GM23248 (cell line): ENCODE data around the gene IFFO2. TPM values are rescaled to one million over a fixed set of nuclear protein-coding genes. Genes with fewer than 3 reads are reported as not detected.
A peak's percentile ranks its signal among the peaks of the same experiment; 100 is the strongest.

ENCODE experiments used
- DNase-seq: peaks from one replicate; pipeline ENCODE4 v3.0.0-alpha.2; 2015
- H2AFZ ChIP-seq: fragments of 200-600 bp; sonication (generic); 2 replicates; pipeline ENCODE4 v1.6.1; 2016; ENCODE audit warnings: antibody characterized with exemption
- H3F3A ChIP-seq: fragments of 200-600 bp; sonication (generic); 2 replicates; pipeline ENCODE4 v1.6.1; 2016; ENCODE audit warnings: mild to moderate bottlenecking, antibody characterized with exemption, mixed run types; ENCODE audit not compliant: insufficient read depth
- H3K27ac ChIP-seq: fragments of 200-600 bp; sonication (generic); 2 replicates; pipeline ENCODE4 v1.5.1; 2016; ENCODE audit warnings: mild to moderate bottlenecking
- H3K27me3 ChIP-seq: fragments of 200-600 bp; sonication (generic); replicated peaks from 2 replicates; pipeline ENCODE4 v1.6.1; 2016; ENCODE audit warnings: mild to moderate bottlenecking; ENCODE audit not compliant: insufficient read depth
- H3K36me3 ChIP-seq: fragments of 200-600 bp; sonication (generic); 2 replicates; pipeline ENCODE4 v1.6.1; 2016; ENCODE audit warnings: low read depth, mild to moderate bottlenecking
- H3K4me1 ChIP-seq: fragments of 200-600 bp; sonication (generic); 2 replicates; pipeline ENCODE4 v1.6.1; 2016; ENCODE audit warnings: mild to moderate bottlenecking; ENCODE audit not compliant: insufficient read depth
- H3K4me2 ChIP-seq: fragments of 200-600 bp; sonication (generic); one replicate; pipeline ENCODE4 v1.6.1; 2016; ENCODE audit warnings: mild to moderate bottlenecking; ENCODE audit not compliant: unreplicated experiment
- H3K4me3 ChIP-seq: fragments of 200-600 bp; sonication (generic); 2 replicates; pipeline ENCODE4 v1.5.1; 2016; ENCODE audit warnings: mild to moderate bottlenecking
- H3K79me2 ChIP-seq: fragments of 200-600 bp; sonication (generic); 2 replicates; pipeline ENCODE4 v1.6.1; 2016; ENCODE audit warnings: mild to moderate bottlenecking; ENCODE audit not compliant: insufficient read depth
- H3K9ac ChIP-seq: fragments of 200-600 bp; sonication (generic); 2 replicates; pipeline ENCODE4 v1.6.1; 2016; ENCODE audit warnings: mild to moderate bottlenecking
- H3K9me2 ChIP-seq: fragments of 200-600 bp; sonication (generic); 2 replicates; pipeline ENCODE4 v1.6.1; 2016; ENCODE audit warnings: mixed run types, mild to moderate bottlenecking, moderate library complexity; ENCODE audit not compliant: insufficient read depth
- H3K9me3 ChIP-seq: fragments of 200-600 bp; sonication (generic); one replicate; pipeline ENCODE4 v1.6.1; 2017; ENCODE audit warnings: low read depth
- H4K20me1 ChIP-seq: fragments of 200-600 bp; sonication (generic); 2 replicates; pipeline ENCODE4 v1.6.0; 2016; ENCODE audit not compliant: insufficient read depth
- EZH2 ChIP-seq: fragments of 200-600 bp; sonication (generic); IDR thresholded peaks from 2 replicates; pipeline ENCODE4 v1.6.1; 2018; ENCODE audit warnings: antibody characterized with exemption, mild to moderate bottlenecking; ENCODE audit not compliant: insufficient read depth, poor library complexity, severe bottlenecking
- EZH2phosphoT487 ChIP-seq: fragments of 200-600 bp; sonication (generic); IDR thresholded peaks from 2 replicates; pipeline ENCODE4 v1.6.1; 2018; ENCODE audit warnings: antibody characterized with exemption, moderate library complexity, mild to moderate bottlenecking, low read depth; ENCODE audit not compliant: insufficient read depth
- WGBS, 2 experiments: methylation state at CpG; one replicate each; pipeline ENCODE4 v1.1.6; 2015 to 2017; ENCODE audit warnings: low lambda C conversion rate in 2 of 2, low coverage in 1 of 2; ENCODE audit errors: missing lambda C conversion rate in 2 of 2; 5-methylcytosine and 5-hydroxymethylcytosine counted together
- in situ Hi-C: fragments of 300-500 bp; cut with MboI; formaldehyde crosslinking; loops from 2 replicates; pipeline ENCODE4 v1.15.0; 2020
- polyA plus RNA-seq: library from polyadenylated mRNA; unstranded; fragments of >200 nt; fragmentation: Nextera tagmentation; extraction: Ambion mirVana; gene quantifications from 2 replicates; pipeline ENCODE4 v1.2.1, GENCODE V29; 2016
- total RNA-seq: library from RNA; depleted of rRNA; stranded (reverse); fragments of >200 nt; shearing (Covaris generic); gene quantifications from 2 replicates; pipeline ENCODE4 v1.2.3, GENCODE V29; 2014

Gene IFFO2
- total and polyA plus RNA-seq, 2 experiments from 2014 or later, result 0.60 to 12.8 TPM

- H3K79me2 ChIP-seq, result no peaks in the 10 kb centered on the region
- H3F3A ChIP-seq, result peaks cover 15% of the 10 kb centered on the region
- 59 to 60% methylated on average over 8 of the region's 8 CpGs for WGBS, 2 experiments
- H3K27me3 ChIP-seq, result no peaks in the 10 kb centered on the region
- H3K4me2 ChIP-seq, result peak overlapping the region; percentile 79
- H3K4me3 ChIP-seq, result peak overlapping the region; percentile 86
- in situ Hi-C loops, result loop anchor here (10.0 kb wide), 1 partner anchor 171 kb away; no protein-coding TSS in a partner anchor
- TF ChIP-seq EZH2 (no peak), EZH2phosphoT487 (no peak)
- no peaks in the 10 kb centered on the region for H3K36me3 ChIP-seq
- no peak for DNase-seq
- peak overlapping the region; percentile 83 for H3K27ac ChIP-seq
- no peaks in the 10 kb centered on the region for H3K9me2 ChIP-seq
- H3K9me3 ChIP-seq, result no peaks in the 10 kb centered on the region
- H3K9ac ChIP-seq, result peak overlapping the region; percentile 91
- peak overlapping the region; percentile 91 for H2AFZ ChIP-seq
- H3K4me1 ChIP-seq, result peaks cover 10% of the 10 kb centered on the region
- H4K20me1 ChIP-seq, result no peaks in the 10 kb centered on the region
These were observed 53.2 kb downstream of the IFFO2 start for GRCh38 chr1:18903291-18903756.

- peaks cover 10% of the 10 kb centered on the region for H3K4me1 ChIP-seq
- H3K9ac ChIP-seq, result peak within 1 kb of the TSS; percentile 91
- peak within 1 kb of the TSS; percentile 91 for H2AFZ ChIP-seq
- H3K9me3 ChIP-seq, result no peaks in the 10 kb centered on the region
- peak within 1 kb of the TSS; percentile 86 for H3K4me3 ChIP-seq
- H3F3A ChIP-seq, result peaks cover 15% of the 10 kb centered on the region
- H3K79me2 ChIP-seq, result no peaks in the 10 kb centered on the region
- no peaks in the 10 kb centered on the region for H3K36me3 ChIP-seq
- DNase-seq, result peak; percentile 99
- in situ Hi-C loops, result loop anchor here (10.0 kb wide), 1 partner anchor 172 kb away; no protein-coding TSS in a partner anchor
- peak within 1 kb of the TSS; percentile 83 for H3K27ac ChIP-seq
- H3K27me3 ChIP-seq, result no peaks in the 10 kb centered on the region
- H3K9me2 ChIP-seq, result no peaks in the 10 kb centered on the region
- WGBS, 2 experiments, result 1% methylated on average over 55 of the region's 55 CpGs
- peak within 1 kb of the TSS; percentile 79 for H3K4me2 ChIP-seq
- no peak for TF ChIP-seq EZH2
- no peak for TF ChIP-seq EZH2phosphoT487
- no peaks in the 10 kb centered on the region for H4K20me1 ChIP-seq
These were observed 53.8 kb downstream of the IFFO2 start, which contains the start of gene ALDH4A1 for GRCh38 chr1:18902523-18903290. TSS of gene ALDH4A1 (minus strand) at chr1:18902555. CDS start at chr1:18902523, 32 bp downstream.

- Histone ChIP-seq H3K79me2 (no peaks in the 10 kb centered on the region), H3K9ac (peak overlapping the region; percentile 91), H3K4me1 (peaks cover 10% of the 10 kb centered on the region), H4K20me1 (no peaks in the 10 kb centered on the region), H3K4me3 (peak overlapping the region; percentile 86), H3K27me3 (no peaks in the 10 kb centered on the region), H3F3A (peaks cover 15% of the 10 kb centered on the region), H2AFZ (peak overlapping the region; percentile 91), H3K27ac (peak overlapping the region; percentile 83), H3K4me2 (peak overlapping the region; percentile 79), H3K9me3 (no peaks in the 10 kb centered on the region), H3K36me3 (no peaks in the 10 kb centered on the region), H3K9me2 (no peaks in the 10 kb centered on the region)
- DNase-seq, result peak; percentile 68
- 1 to 3% methylated on average over 24 to 34 of the region's 44 CpGs for WGBS, 2 experiments
- in situ Hi-C loops, result loop anchor here (10.0 kb wide), 1 partner anchor 173 kb away; no protein-coding TSS in a partner anchor
- TF ChIP-seq EZH2, result no peak
- TF ChIP-seq EZH2phosphoT487, result no peak
These were observed 54.4 kb downstream of the IFFO2 start for GRCh38 chr1:18901952-18902522.

GRCh38 chr1:18901147-18901951, 55.1 kb downstream of the IFFO2 start:
- H4K20me1 ChIP-seq, result no peaks in the 10 kb centered on the region
- H3K4me3 ChIP-seq, result peak overlapping the region; percentile 86
- peak overlapping the region; percentile 91 for H3K9ac ChIP-seq
- H2AFZ ChIP-seq, result peak overlapping the region; percentile 91
- no peak for TF ChIP-seq EZH2phosphoT487
- TF ChIP-seq EZH2, result no peak
- no peaks in the 10 kb centered on the region for H3K27me3 ChIP-seq
- peak overlapping the region; percentile 79 for H3K4me2 ChIP-seq
- no peaks in the 10 kb centered on the region for H3K9me2 ChIP-seq
- WGBS, 2 experiments, result 41 to 48% methylated on average over 9 of the region's 9 CpGs
- H3K27ac ChIP-seq, result no peak overlapping the region
- DNase-seq, result no peak
- in situ Hi-C loops, result loop anchor here (10.0 kb wide), 1 partner anchor 173 kb away; no protein-coding TSS in a partner anchor
- H3K4me1 ChIP-seq, result peaks cover 10% of the 10 kb centered on the region
- H3K36me3 ChIP-seq, result no peaks in the 10 kb centered on the region
- peaks cover 15% of the 10 kb centered on the region for H3F3A ChIP-seq
- H3K79me2 ChIP-seq, result no peaks in the 10 kb centered on the region
- no peaks in the 10 kb centered on the region for H3K9me3 ChIP-seq
